ENCODE data around the gene SLC1A3.

DNA sequence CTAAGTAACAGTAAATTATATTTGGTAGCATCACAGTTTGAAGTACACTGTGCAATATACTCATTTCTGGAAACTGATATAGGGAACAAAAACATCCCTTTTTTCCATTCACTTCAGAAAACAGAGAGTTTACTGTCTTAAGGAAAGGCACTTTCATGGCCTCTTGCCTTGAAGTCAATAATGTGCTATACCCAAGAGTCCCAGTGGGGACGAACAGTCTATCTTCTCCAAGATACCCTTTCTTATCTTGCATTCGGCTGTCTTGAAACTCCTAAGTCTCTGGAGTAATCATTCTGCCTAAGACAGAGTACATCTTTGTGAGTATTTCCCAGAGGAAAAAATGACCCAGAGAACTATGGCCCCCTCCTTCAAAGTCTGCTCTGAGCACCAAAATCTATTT, 107.1 kb downstream of the SLC1A3 start:
- TF ChIP-seq, protein P1, sequence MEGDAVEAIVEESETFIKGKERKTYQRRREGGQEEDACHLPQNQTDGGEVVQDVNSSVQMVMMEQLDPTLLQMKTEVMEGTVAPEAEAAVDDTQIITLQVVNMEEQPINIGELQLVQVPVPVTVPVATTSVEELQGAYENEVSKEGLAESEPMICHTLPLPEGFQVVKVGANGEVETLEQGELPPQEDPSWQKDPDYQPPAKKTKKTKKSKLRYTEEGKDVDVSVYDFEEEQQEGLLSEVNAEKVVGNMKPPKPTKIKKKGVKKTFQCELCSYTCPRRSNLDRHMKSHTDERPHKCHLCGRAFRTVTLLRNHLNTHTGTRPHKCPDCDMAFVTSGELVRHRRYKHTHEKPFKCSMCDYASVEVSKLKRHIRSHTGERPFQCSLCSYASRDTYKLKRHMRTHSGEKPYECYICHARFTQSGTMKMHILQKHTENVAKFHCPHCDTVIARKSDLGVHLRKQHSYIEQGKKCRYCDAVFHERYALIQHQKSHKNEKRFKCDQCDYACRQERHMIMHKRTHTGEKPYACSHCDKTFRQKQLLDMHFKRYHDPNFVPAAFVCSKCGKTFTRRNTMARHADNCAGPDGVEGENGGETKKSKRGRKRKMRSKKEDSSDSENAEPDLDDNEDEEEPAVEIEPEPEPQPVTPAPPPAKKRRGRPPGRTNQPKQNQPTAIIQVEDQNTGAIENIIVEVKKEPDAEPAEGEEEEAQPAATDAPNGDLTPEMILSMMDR (IDR thresholded peaks at IDR 0.05): no peak
- no peak for TF ChIP-seq POLR2A (IDR thresholded peaks at IDR 0.05)
